ENCODE data around the gene CENPS. TPM values are rescaled to one million over a fixed set of nuclear protein-coding genes. Genes with fewer than 3 reads are reported as not detected.
A peak's percentile ranks its signal among the peaks of the same experiment; 100 is the strongest.

Gene CENPS
- total and polyA plus RNA-seq, 2 of the 13 experiments (the other 11 are each of a cell fraction or from before 2014, with no cell fraction given): 3.3 to 22.0 TPM

DNA sequence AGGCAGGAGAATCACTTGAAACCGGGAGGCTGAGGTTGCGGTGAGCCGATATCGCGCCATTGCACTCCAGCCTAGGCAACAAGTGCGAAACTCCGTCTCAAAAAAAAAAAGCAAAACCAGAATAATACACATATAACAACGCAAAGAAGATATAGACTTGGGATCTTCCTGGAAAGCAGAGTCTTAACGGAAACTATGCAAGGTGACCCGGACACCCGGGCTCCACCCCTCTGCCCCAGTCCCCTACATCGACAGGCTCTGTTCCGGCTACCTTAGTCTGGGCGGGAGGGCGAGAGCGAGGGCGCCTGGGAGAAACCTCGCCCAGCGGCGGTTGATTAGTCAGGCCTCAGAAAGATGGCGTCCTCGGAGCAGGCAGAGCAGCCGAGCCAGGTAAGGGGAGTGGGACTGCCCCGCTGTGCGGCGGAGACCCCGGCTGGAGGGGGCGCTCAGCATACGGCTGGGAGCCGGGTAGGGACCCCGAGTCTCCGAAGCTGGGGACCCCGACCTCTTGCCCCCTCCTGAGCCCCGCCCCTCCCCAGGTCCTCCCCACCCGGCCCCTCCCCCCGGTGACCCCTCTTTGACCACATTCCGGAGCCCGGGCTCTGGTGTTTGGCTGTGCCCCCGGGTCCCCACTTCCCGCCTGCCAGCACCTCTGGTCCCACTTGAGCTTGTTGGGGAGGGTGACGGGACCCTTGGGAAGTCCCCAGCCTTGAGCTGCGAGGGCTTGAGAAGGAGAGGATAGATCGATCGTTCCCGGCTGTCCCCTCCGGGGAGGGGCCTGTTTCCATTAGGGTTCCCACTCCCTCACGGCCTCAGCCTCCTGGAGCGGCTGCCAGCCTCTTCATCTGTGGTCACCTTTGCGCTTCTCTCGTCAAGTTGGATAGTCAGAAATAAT is 44.6 kb downstream of the CENPS start, which contains the start of gene PEX14 (continued):
- TF ChIP-seq, protein P1, sequence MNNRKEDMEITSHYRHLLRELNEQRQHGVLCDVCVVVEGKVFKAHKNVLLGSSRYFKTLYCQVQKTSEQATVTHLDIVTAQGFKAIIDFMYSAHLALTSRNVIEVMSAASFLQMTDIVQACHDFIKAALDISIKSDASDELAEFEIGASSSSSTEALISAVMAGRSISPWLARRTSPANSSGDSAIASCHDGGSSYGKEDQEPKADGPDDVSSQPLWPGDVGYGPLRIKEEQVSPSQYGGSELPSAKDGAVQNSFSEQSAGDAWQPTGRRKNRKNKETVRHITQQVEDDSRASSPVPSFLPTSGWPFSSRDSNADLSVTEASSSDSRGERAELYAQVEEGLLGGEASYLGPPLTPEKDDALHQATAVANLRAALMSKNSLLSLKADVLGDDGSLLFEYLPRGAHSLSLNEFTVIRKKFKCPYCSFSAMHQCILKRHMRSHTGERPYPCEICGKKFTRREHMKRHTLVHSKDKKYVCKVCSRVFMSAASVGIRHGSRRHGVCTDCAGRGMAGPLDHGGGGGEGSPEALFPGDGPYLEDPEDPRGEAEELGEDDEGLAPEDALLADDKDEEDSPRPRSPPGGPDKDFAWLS (CRISPR knock-in tag; IDR thresholded peaks at IDR 0.05; ENCODE audit: borderline replicate concordance): no peak
- TF ChIP-seq ZNF749 (CRISPR knock-in tag; IDR thresholded peaks at IDR 0.05; ENCODE audit: borderline replicate concordance): no peak
- TF ChIP-seq ZNF703 (CRISPR knock-in tag; IDR thresholded peaks at IDR 0.05; ENCODE audit: borderline replicate concordance): no peak
- no peak for TF ChIP-seq ZSCAN25 (CRISPR knock-in tag; IDR thresholded peaks at IDR 0.05)
- no peak for TF ChIP-seq JARID2 (CRISPR knock-in tag; IDR thresholded peaks at IDR 0.05; ENCODE audit: insufficient replicate concordance)
- TF ChIP-seq ZNF431 (CRISPR knock-in tag; IDR thresholded peaks at IDR 0.05; ENCODE audit: borderline replicate concordance, low read depth): no peak
- TF ChIP-seq MXD4 (CRISPR knock-in tag; IDR thresholded peaks at IDR 0.05): 0 out of 2 replicates have a peak, but pooled peaks have one; percentile 44
- no peak for TF ChIP-seq KLF13 (CRISPR knock-in tag; IDR thresholded peaks at IDR 0.05)
- peak; percentile 82 for TF ChIP-seq ISL2 (CRISPR knock-in tag; IDR thresholded peaks at IDR 0.05)
- no peak for TF ChIP-seq SMAD1 (CRISPR knock-in tag; IDR thresholded peaks at IDR 0.05; ENCODE audit: borderline replicate concordance, low read depth)
- peak; percentile 93 for TF ChIP-seq POLR2G (IDR thresholded peaks at IDR 0.05; ENCODE audit: low read depth, low read length)
- TF ChIP-seq, protein P2, sequence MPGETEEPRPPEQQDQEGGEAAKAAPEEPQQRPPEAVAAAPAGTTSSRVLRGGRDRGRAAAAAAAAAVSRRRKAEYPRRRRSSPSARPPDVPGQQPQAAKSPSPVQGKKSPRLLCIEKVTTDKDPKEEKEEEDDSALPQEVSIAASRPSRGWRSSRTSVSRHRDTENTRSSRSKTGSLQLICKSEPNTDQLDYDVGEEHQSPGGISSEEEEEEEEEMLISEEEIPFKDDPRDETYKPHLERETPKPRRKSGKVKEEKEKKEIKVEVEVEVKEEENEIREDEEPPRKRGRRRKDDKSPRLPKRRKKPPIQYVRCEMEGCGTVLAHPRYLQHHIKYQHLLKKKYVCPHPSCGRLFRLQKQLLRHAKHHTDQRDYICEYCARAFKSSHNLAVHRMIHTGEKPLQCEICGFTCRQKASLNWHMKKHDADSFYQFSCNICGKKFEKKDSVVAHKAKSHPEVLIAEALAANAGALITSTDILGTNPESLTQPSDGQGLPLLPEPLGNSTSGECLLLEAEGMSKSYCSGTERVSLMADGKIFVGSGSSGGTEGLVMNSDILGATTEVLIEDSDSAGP (CRISPR knock-in tag; IDR thresholded peaks at IDR 0.05; ENCODE audit: borderline replicate concordance): peak; percentile 71
- TF ChIP-seq SATB2 (CRISPR knock-in tag; IDR thresholded peaks at IDR 0.05): peak; percentile 62; the same call in 1 of the 2 replicates
- TF ChIP-seq ZNF496 (CRISPR knock-in tag; IDR thresholded peaks at IDR 0.05; ENCODE audit: insufficient replicate concordance): no peak
- no peak for TF ChIP-seq REL (CRISPR knock-in tag; conservative IDR thresholded peaks at IDR 0.05)
- TF ChIP-seq ZNF883 (CRISPR knock-in tag; IDR thresholded peaks at IDR 0.05; ENCODE audit: not compliant biosample characterization): peak; percentile 86
- no peak for TF ChIP-seq FOXO4 (CRISPR knock-in tag; conservative IDR thresholded peaks at IDR 0.05)
- TF ChIP-seq, protein P3, sequence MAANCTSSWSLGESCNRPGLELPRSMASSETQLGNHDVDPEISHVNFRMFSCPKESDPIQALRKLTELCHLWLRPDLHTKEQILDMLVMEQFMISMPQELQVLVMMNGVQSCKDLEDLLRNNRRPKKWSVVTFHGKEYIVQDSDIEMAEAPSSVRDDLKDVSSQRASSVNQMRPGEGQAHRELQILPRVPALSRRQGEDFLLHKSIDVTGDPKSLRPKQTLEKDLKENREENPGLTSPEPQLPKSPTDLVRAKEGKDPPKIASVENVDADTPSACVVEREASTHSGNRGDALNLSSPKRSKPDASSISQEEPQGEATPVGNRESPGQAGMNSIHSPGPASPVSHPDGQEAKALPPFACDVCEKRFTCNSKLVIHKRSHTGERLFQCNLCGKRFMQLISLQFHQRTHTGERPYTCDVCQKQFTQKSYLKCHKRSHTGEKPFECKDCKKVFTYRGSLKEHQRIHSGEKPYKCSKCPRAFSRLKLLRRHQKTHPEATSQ (CRISPR knock-in tag; IDR thresholded peaks at IDR 0.05; ENCODE audit: borderline replicate concordance): peak; percentile 80; the same call in 1 of the 2 replicates
- TF ChIP-seq KLF15 (CRISPR knock-in tag; IDR thresholded peaks at IDR 0.05; ENCODE audit: borderline replicate concordance): no peak
- TF ChIP-seq MEIS2 (CRISPR knock-in tag; IDR thresholded peaks at IDR 0.05): 0 out of 2 replicates have a peak, but pooled peaks have one; percentile 43
- no peak for TF ChIP-seq ATRX (CRISPR knock-in tag; IDR thresholded peaks at IDR 0.05; ENCODE audit: borderline replicate concordance)
